HL-60 (cell line): ENCODE results near the gene PLLP.
"Not testable (repeated sequence)": the region's sequence is repeated elsewhere in the genome, so short reads cannot be mapped to it uniquely, and the experiment has no call there.

Experiments used
- DNase-seq, 2 experiments: peaks; one replicate each; pipeline ENCODE4 v3.0.0-alpha.2; 2010 to 2020; ENCODE audit warnings: low read depth in 1 of 2, low spot score in 1 of 2
- H3K27ac ChIP-seq: fragments of 250-450 bp; sonication (Bioruptor Pico); replicated peaks from 2 replicates; pipeline ENCODE4 v1.5.1; 2020; ENCODE audit warnings: mild to moderate bottlenecking, moderate library complexity
- H3K27me3 ChIP-seq: fragments of 250-450 bp; sonication (Bioruptor Pico); 2 replicates; pipeline ENCODE4 v1.5.1; 2021; ENCODE audit warnings: mild to moderate bottlenecking, moderate library complexity; ENCODE audit not compliant: insufficient read depth, poor library complexity, severe bottlenecking
- H3K4me3 ChIP-seq: replicated peaks from 2 replicates; pipeline ENCODE4 v1.5.1; 2011; ENCODE audit warnings: mild to moderate bottlenecking, control low read depth, low read length; ENCODE audit not compliant: insufficient read depth
- GABPA ChIP-seq: IDR thresholded peaks from 2 replicates; pipeline ENCODE4 v1.6.1; 2012; ENCODE audit warnings: low read depth
- POLR2AphosphoS5 ChIP-seq: IDR thresholded peaks from 2 replicates; pipeline ENCODE4 v1.6.1; 2012; ENCODE audit warnings: low read depth
- SPI1 ChIP-seq: IDR thresholded peaks from 2 replicates; pipeline ENCODE4 v1.6.1; 2012; ENCODE audit warnings: low read depth, mild to moderate bottlenecking, borderline replicate concordance
- TF ChIP-seq, protein P1 (sequence below): IDR thresholded peaks from 2 replicates; pipeline ENCODE4 v1.6.1; 2012; ENCODE audit warnings: low read depth; ENCODE audit not compliant: insufficient replicate concordance
- TF ChIP-seq, protein P2 (sequence below): IDR thresholded peaks from one replicate; pipeline ENCODE4 v1.5.1; 2011; ENCODE audit warnings: low read length, control low read depth, inconsistent platforms; ENCODE audit not compliant: insufficient read depth

PLLP gene

DNA sequence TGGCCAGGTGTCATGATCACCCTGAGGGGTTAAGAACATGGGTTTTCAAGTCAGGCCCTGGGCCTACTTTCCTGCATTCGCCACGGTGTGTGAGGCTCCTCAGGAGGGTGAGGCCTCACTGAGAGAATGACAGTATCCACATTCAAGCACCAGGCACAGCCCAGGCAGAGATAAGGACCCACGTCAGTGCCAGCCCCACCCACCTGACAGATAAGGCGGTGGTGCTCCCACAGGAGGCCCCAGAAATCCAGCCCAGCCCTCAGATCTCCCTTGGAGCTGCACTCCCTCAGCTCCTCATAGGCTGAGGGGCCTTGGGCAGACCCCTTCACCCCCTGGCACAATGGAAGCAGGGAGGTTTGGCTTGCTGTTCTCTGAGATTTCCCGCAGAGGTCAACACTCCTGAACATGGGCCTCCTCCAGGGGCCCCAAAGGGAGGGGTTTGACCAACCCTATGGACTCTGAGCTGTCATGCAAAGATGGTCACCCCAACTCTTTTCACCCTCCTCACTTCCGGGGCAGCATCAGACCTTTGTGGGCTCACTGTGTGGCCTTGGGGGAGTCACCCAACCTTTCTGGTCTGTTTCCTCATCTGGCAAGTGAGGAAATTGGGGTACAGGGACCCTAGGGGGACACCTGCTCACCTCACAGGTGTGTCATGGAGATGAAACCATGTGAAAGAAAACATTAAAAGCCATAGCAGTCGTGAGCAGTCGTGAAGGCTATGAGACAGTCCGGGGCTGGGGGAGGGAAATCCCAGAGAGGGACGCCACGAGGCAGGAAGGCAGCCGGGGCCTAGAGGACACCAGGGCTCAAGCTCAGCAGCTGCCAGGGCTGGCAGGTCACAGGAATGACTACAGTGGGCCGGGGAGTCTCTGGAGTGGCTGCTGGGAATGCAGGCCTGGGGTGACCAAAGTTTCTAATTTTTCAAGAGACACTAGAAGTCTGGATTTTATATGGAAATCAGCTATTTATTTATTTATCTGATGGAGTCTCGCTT, 15.4 kb downstream of the PLLP start:
- DNase-seq: no peak
- Histone ChIP-seq H3K4me3 (no peak overlapping the region), H3K27ac (no peak overlapping the region), H3K27me3 (no peaks in the 10 kb centered on the region)
- TF ChIP-seq GABPA (no peak), POLR2AphosphoS5 (no peak), SPI1 (no peak)
- TF ChIP-seq, protein P1, sequence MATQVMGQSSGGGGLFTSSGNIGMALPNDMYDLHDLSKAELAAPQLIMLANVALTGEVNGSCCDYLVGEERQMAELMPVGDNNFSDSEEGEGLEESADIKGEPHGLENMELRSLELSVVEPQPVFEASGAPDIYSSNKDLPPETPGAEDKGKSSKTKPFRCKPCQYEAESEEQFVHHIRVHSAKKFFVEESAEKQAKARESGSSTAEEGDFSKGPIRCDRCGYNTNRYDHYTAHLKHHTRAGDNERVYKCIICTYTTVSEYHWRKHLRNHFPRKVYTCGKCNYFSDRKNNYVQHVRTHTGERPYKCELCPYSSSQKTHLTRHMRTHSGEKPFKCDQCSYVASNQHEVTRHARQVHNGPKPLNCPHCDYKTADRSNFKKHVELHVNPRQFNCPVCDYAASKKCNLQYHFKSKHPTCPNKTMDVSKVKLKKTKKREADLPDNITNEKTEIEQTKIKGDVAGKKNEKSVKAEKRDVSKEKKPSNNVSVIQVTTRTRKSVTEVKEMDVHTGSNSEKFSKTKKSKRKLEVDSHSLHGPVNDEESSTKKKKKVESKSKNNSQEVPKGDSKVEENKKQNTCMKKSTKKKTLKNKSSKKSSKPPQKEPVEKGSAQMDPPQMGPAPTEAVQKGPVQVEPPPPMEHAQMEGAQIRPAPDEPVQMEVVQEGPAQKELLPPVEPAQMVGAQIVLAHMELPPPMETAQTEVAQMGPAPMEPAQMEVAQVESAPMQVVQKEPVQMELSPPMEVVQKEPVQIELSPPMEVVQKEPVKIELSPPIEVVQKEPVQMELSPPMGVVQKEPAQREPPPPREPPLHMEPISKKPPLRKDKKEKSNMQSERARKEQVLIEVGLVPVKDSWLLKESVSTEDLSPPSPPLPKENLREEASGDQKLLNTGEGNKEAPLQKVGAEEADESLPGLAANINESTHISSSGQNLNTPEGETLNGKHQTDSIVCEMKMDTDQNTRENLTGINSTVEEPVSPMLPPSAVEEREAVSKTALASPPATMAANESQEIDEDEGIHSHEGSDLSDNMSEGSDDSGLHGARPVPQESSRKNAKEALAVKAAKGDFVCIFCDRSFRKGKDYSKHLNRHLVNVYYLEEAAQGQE: no peak
- TF ChIP-seq, protein P2, sequence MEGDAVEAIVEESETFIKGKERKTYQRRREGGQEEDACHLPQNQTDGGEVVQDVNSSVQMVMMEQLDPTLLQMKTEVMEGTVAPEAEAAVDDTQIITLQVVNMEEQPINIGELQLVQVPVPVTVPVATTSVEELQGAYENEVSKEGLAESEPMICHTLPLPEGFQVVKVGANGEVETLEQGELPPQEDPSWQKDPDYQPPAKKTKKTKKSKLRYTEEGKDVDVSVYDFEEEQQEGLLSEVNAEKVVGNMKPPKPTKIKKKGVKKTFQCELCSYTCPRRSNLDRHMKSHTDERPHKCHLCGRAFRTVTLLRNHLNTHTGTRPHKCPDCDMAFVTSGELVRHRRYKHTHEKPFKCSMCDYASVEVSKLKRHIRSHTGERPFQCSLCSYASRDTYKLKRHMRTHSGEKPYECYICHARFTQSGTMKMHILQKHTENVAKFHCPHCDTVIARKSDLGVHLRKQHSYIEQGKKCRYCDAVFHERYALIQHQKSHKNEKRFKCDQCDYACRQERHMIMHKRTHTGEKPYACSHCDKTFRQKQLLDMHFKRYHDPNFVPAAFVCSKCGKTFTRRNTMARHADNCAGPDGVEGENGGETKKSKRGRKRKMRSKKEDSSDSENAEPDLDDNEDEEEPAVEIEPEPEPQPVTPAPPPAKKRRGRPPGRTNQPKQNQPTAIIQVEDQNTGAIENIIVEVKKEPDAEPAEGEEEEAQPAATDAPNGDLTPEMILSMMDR: no peak

DNA sequence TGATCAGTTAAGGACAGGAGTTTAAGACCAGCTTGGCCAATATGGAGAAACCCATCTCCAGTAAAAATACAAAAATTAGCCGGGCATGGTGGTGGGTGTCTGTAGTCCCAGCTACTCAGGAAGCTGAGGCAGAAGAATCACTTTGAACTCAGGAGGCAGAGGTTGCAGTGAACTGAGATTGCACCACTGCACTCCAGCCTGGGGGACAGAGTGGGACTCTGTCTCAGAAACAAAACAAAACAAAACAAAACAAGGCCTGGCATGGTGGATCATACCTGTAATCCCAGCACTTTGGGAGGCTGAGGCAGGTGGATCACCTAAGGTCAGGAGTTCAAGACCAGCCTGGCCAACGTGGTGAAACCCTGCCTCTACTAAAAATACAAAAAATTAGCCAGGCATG, 17.1 kb downstream of the PLLP start:
- H3K4me3 ChIP-seq, DNase-seq, H3K27me3 ChIP-seq, H3K27ac ChIP-seq: not testable (repeated sequence)

DNA sequence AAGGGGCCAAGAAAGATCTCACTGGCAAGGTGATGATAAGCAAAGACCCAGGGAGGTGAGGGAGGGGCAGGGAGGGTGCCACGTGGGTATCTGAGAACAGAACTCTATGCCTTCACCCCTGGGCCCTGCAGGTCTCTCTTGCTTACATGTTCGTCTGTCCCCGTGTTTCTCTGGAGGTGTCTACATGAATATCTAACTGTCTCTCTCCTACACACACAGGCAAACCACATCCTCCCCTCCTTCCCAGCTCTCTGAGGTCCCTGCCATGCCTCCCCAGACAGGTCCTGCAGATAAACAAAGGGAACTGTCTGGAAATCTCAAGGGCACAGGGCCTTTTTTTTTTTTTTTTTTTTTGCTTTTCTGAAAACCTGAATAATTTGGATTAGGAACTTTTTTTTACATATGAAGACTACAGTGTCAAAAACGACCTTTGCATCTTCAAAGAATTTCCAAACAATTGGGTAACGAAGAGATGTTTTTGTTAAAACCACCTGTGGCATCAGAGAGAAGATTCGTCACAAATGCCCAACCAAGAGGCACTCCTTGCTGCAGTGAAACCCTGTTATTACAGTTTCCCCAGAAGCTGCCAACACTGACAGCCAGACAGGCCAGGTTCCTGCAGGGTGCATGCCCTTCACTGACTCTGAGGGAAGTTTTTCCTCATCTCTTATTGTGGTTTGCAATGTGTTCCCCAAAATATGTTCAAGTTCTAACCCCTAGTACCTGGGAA, 17.8 kb downstream of the PLLP start:
- DNase-seq: no peak
- Histone ChIP-seq H3K27ac (no peak overlapping the region), H3K27me3 (no peaks in the 10 kb centered on the region), H3K4me3 (no peak overlapping the region)
- TF ChIP-seq GABPA (no peak), POLR2AphosphoS5 (no peak), SPI1 (no peak)
- TF ChIP-seq, protein P1: no peak
- TF ChIP-seq, protein P2: no peak

DNA sequence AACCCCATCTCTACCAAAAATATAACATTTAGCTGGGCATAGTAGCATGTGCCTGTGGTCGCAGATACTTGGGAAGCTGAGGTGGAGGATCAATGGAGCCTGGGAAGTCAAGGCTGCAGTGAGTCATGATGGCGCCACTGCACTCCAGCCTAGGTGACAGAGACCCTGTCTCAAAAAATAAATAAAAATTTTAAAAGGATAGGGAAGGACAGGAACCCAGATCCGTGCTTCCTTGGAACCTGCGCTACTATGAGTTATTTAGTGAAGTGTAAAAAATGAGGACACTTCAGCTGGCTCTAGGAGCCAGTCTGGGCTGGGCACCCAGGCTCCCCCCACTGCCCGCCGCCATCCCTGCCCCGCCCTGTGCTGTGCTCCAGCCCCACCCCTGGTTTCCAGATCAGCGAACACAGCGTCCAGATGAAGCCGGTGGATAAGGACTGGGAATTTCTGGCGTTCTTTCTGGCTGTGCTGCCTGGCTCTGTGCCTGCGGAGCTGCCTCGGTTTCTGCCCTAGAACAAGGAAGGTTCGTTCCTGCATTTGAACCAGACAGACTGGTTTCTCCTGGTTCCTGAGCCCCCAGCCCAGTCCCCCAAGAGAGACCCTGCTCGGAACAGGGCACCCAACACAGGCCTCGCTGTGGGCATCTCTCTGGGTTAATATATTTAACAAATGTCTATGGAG, 18.5 kb downstream of the PLLP start:
- no peak overlapping the region for H3K27ac ChIP-seq

More for the DNA sequence above, 18.5 kb downstream of the PLLP start:
- Histone ChIP-seq H3K27me3 (no peaks in the 10 kb centered on the region), H3K4me3 (no peak overlapping the region)
- no peak for DNase-seq
- TF ChIP-seq GABPA (no peak), POLR2AphosphoS5 (no peak), SPI1 (no peak)
- TF ChIP-seq, protein P2: no peak
- TF ChIP-seq, protein P1: no peak
